Pancreas (tissue), 10 donors: ENCODE data around the gene HPDL. TPM values are rescaled to one million over a fixed set of nuclear protein-coding genes. Genes with fewer than 3 reads are reported as not detected.
A peak's percentile ranks its signal among the peaks of the same experiment; 100 is the strongest.

Experiments
- ATAC-seq, 4 donors: fragments of 200-7000 bp; cut with Tn5 transposase; one replicate each; pipeline versions ENCODE4 v1.8.0 to v1.9.1; 2020; ENCODE audit warnings: mild to moderate bottlenecking in 4 of 4, moderate library complexity in 4 of 4
- DNase-seq, 6 donors: peaks; one replicate each; pipeline ENCODE4 v3.0.0-alpha.2; 2020
- FAIRE-seq: peaks from 2 replicates; lab custom pipeline; 2012; peaks lifted over from hg19 to GRCh38; lab: Jason Lieb, UNC
- H3K27ac ChIP-seq, 4 donors: fragments of 200-600 bp; sonication (generic); 1 replicate in 3 of 4; 2 replicates in 1 of 4; pipeline versions ENCODE4 v1.5.0 to v1.8.0; 2020
- H3K27me3 ChIP-seq, 4 donors: fragments of 200-600 bp; one replicate each; pipeline ENCODE4 v1.8.0; 2021
- H3K36me3 ChIP-seq, 3 donors: fragments of 200-600 bp; sonication (generic) in 1 of 3; one replicate each; pipeline versions ENCODE4 v1.5.0 to v1.8.0; 2020 to 2021
- H3K4me1 ChIP-seq, 3 donors: fragments of 200-600 bp; one replicate each; pipeline ENCODE4 v1.8.0; 2021
- H3K4me3 ChIP-seq, 4 donors: fragments of 200-600 bp; sonication (generic) in 2 of 4; one replicate each; pipeline versions ENCODE4 v1.5.0 to v1.8.0; 2020 to 2021
- H3K9me3 ChIP-seq, 4 donors: fragments of 200-600 bp; one replicate each; pipeline ENCODE4 v1.8.0; 2021
- CTCF ChIP-seq, 4 donors: fragments of 200-600 bp; sonication (generic) in 3 of 4; IDR thresholded peaks; one replicate each; pipeline versions ENCODE4 v1.5.0 to v1.8.0; 2021; ENCODE audit warnings: antibody characterized with exemption in 4 of 4
- WGBS, 2 donors: extraction: QIAGEN DNeasy Blood & Tissue Kit; methylation state at CpG; one replicate each; pipeline ENCODE4 v1.1.7; 2013; 5-methylcytosine and 5-hydroxymethylcytosine counted together
- intact Hi-C, 3 donors: fragments of 100-400 bp; cut with DNase I; formaldehyde crosslinking; loops; one replicate each; pipeline versions ENCODE4 v1.11.1 to v1.14.2; 2022
- polyA plus RNA-seq, 2 donors: library from polyadenylated mRNA; stranded (reverse); fragments of 200-250 nt; gene quantifications; one replicate each; pipeline ENCODE4 v1.2.3, GENCODE V29; 2013
- total RNA-seq, 6 donors: library from RNA; stranded (reverse); fragmentation: NEBNext Ultra II Directional in 4 of 6; extraction: Animal tissue kit (Norgen Biotek cat#: 25700) in 4 of 6; gene quantifications; one replicate each; pipeline versions ENCODE4 v1.2.1 to v1.2.4, GENCODE V29; 2021 to 2023
- donor health status: healthy with polysubstance abuse.
- donor health status: DM: no; HTN: no; CAD: no; lungs with moderate emphysema.
- donor health status: DM: no; HTN: no; CAD: no.
- donor health status: control.
- donor health status: control.
- donor health status: Bipolar disorder and iron deficiency.
- donor health status: DM: yes; HTN: yes; CAD: no.
- donor health status: DM: no; HTN: no; CAD: no.
- donor health status: DM: no; HTN: no; CAD: no.
- donor health status: DM: yes; HTN: yes; CAD: no.

HPDL gene
- total and polyA plus RNA-seq, 8 donors = 0.14 to 0.85 (median 0.23) TPM; not detected in 1

DNA sequence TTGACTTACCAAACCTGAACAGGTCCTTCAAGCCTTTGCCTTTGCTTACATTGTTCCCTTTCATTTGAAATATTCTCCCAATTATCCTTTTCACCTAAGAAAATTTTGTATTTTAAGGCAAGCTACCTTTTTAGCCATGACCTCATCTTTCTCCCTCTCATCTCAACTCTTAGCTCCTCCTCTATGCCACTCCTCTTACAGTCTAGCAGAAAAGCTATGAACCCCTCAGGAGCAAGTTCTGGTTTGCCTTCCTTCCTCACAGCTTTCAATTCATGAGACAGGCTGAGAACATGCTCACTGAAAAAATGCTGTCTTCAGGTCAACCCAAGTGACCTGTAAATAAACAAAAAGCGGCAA lies 21.9 kb downstream of the HPDL start:
- no peak for FAIRE-seq
- peak in 3 of 4 donors; percentile 5 to 10 (median 6) for ATAC-seq
- no peak for DNase-seq

GRCh38 chr1:45348966-45349677 lies 22.4 kb downstream of the HPDL start:
- ATAC-seq (peak; percentile 63 to 83 (median 80)), FAIRE-seq (no peak), DNase-seq (peak in 2 of 6 donors; percentile 33 to 51)
- no peaks in the 10 kb centered on the region for H3K9me3 ChIP-seq
- H3K4me1 ChIP-seq = peaks cover 0 to 6% (median 0%) of the 10 kb centered on the region in 3 donors
- TF ChIP-seq CTCF (IDR thresholded peaks at IDR 0.05) = no peak
- peaks cover 0 to 3% (median 0%) of the 10 kb centered on the region in 3 donors for H3K36me3 ChIP-seq
- no peaks in the 10 kb centered on the region for H3K27me3 ChIP-seq
- no peak overlapping the region for H3K27ac ChIP-seq
- no peak overlapping the region for H3K4me3 ChIP-seq
- 33 to 39% methylated on average over 3 of the region's 3 CpGs for WGBS, 2 donors
- intact Hi-C loops = no loop called here

More for the DNA sequence above, 21.9 kb downstream of the HPDL start:
- intact Hi-C loops = no loop called here
- whole genome bisulfite sequencing, 2 donors = 35 to 43% methylated on average over 1 of the region's 1 CpG
- no peak for TF ChIP-seq CTCF (IDR thresholded peaks at IDR 0.05)
- H3K36me3 ChIP-seq = peaks cover 0 to 9% (median 2%) of the 10 kb centered on the region in 3 donors
- no peak overlapping the region for H3K27ac ChIP-seq
- no peaks in the 10 kb centered on the region for H3K27me3 ChIP-seq
- H3K4me1 ChIP-seq = peaks cover 0 to 6% (median 0%) of the 10 kb centered on the region in 3 donors
- no peaks in the 10 kb centered on the region for H3K9me3 ChIP-seq
- no peak overlapping the region for H3K4me3 ChIP-seq

- WGBS, 2 donors = 54 to 56% methylated on average over 5 of the region's 5 CpGs
- FAIRE-seq = no peak
- DNase-seq = no peak
- H3K27ac ChIP-seq = no peak overlapping the region
- no peak overlapping the region for H3K4me3 ChIP-seq
- H3K27me3 ChIP-seq = no peaks in the 10 kb centered on the region
- intact Hi-C loops = no loop called here
- ATAC-seq = no peak
- no peak for TF ChIP-seq CTCF (IDR thresholded peaks at IDR 0.05)
- no peaks in the 10 kb centered on the region for H3K9me3 ChIP-seq
- H3K4me1 ChIP-seq = peaks cover 0 to 6% (median 0%) of the 10 kb centered on the region in 3 donors
- H3K36me3 ChIP-seq = no peaks in the 10 kb centered on the region
These were observed 24.8 kb downstream of the HPDL start for GRCh38 chr1:45351508-45351907.

GRCh38 chr1:45353685-45354084 lies 27.0 kb downstream of the HPDL start:
- intact Hi-C loops = no loop called here
- ATAC-seq = no peak
- H3K9me3 ChIP-seq = no peaks in the 10 kb centered on the region
- no peaks in the 10 kb centered on the region for H3K36me3 ChIP-seq
- no peak for TF ChIP-seq CTCF (IDR thresholded peaks at IDR 0.05)
- no peak overlapping the region for H3K27ac ChIP-seq
- H3K27me3 ChIP-seq = no peaks in the 10 kb centered on the region
- peaks cover 0 to 3% (median 0%) of the 10 kb centered on the region in 3 donors for H3K4me1 ChIP-seq
- no peak for DNase-seq
- no peak for FAIRE-seq
- H3K4me3 ChIP-seq = no peak overlapping the region
- 84 to 86% methylated on average over 2 of the region's 2 CpGs for WGBS, 2 donors

DNA sequence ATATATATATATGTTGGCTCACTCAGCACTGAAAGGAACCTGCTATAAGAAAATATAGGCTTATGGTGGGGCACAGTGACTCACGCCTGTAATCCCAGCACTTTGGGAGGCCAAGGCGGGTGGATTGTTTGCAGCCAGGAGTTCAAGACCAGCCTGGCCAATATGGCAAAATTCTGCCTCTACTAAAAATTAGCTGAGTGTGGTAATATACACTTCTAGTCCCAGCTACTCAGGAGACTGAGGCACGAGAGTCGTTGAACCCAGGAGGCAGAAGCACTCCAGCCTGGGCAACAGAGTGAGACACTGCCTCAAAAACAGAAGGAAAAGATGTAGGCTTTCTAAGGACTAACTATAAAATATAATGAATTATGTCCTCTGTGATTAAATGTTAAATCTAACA lies 28.1 kb downstream of the HPDL start:
- H3K4me3 ChIP-seq = no peak overlapping the region
- no peaks in the 10 kb centered on the region for H3K27me3 ChIP-seq
- no peak for TF ChIP-seq CTCF (IDR thresholded peaks at IDR 0.05)
- no peaks in the 10 kb centered on the region for H3K36me3 ChIP-seq
- no peak for ATAC-seq
- intact Hi-C loops = no loop called here
- no peak overlapping the region for H3K27ac ChIP-seq
- no peaks in the 10 kb centered on the region for H3K9me3 ChIP-seq
- DNase-seq = no peak
- H3K4me1 ChIP-seq = no peaks in the 10 kb centered on the region
- 85 to 92% methylated on average over 4 of the region's 4 CpGs for WGBS, 2 donors
- FAIRE-seq = no peak
